Activated naive CD8-positive, alpha-beta T cell treated with anti-CD3 and anti-CD28 coated beads, Interleukin-2, amount 10 ng/mL, durations not matched to agents 7 days and 5 days (primary cell): ENCODE data around the gene SMIM22. TPM values are rescaled to one million over a fixed set of nuclear protein-coding genes. Genes with fewer than 3 reads are reported as not detected.

ENCODE experiments used
- ATAC-seq: fragments of 150-1000 bp; cut with Tn5 transposase; one replicate; pipeline ENCODE4 v1.10.0; 2021; ENCODE audit warnings: low read depth, moderate library complexity
- POLR2A ChIA-PET: fragments of 350-600 bp; sonication (Branson Sonifier 250); formaldehyde crosslinking; loops from one replicate; lab custom pipeline; 2021; ENCODE audit warnings: antibody characterized with exemption; lab: Charles Lee
- DNase-seq: peaks from one replicate; pipeline ENCODE4 v3.0.0; 2021
- H3K27ac Mint-ChIP-seq: one replicate; pipeline ENCODE4 v1.8.0; 2022; ENCODE audit warnings: mild to moderate bottlenecking, mixed read lengths
- H3K27me3 Mint-ChIP-seq: one replicate; pipeline ENCODE4 v1.8.0; 2022; ENCODE audit warnings: mild to moderate bottlenecking, moderate library complexity, mixed read lengths
- H3K36me3 Mint-ChIP-seq: one replicate; pipeline ENCODE4 v1.8.0; 2021; ENCODE audit warnings: mild to moderate bottlenecking, mixed read lengths
- H3K4me1 Mint-ChIP-seq: one replicate; pipeline ENCODE4 v1.8.0; 2021; ENCODE audit warnings: mixed read lengths
- H3K4me3 Mint-ChIP-seq: one replicate; pipeline ENCODE4 v1.8.0; 2022; ENCODE audit warnings: mild to moderate bottlenecking, moderate library complexity, mixed read lengths
- H3K9me3 Mint-ChIP-seq: one replicate; pipeline ENCODE4 v1.8.0; 2021; ENCODE audit warnings: mixed read lengths
- total RNA-seq, 2 experiments: library from RNA; stranded (reverse); gene quantifications; one replicate each; pipeline ENCODE4 v1.2.3, GENCODE V29; 2021

Gene SMIM22
- total RNA-seq, 2 experiments from 2014 or later = not detected

GRCh38 chr16:4790261-4790660 lies 4.9 kb upstream of the SMIM22 start:
- Mint-ChIP-seq H3K4me1 (peaks cover 2% of the 10 kb centered on the region), H3K27me3 (peaks cover 2% of the 10 kb centered on the region), H3K4me3 (no peak overlapping the region), H3K27ac (no peak overlapping the region), H3K9me3 (no peaks in the 10 kb centered on the region), H3K36me3 (no peaks in the 10 kb centered on the region)
- POLR2A ChIA-PET = no interaction called here
- DNase-seq = no peak
- no peak for ATAC-seq

GRCh38 chr16:4790871-4791270 lies 4.3 kb upstream of the SMIM22 start:
- H3K27me3 Mint-ChIP-seq = peaks cover 2% of the 10 kb centered on the region
- peaks cover 2% of the 10 kb centered on the region for H3K4me1 Mint-ChIP-seq
- POLR2A ChIA-PET = no interaction called here
- H3K9me3 Mint-ChIP-seq = no peaks in the 10 kb centered on the region
- H3K27ac Mint-ChIP-seq = no peak overlapping the region
- ATAC-seq (no peak), DNase-seq (no peak)
- no peak overlapping the region for H3K4me3 Mint-ChIP-seq
- no peaks in the 10 kb centered on the region for H3K36me3 Mint-ChIP-seq

DNA sequence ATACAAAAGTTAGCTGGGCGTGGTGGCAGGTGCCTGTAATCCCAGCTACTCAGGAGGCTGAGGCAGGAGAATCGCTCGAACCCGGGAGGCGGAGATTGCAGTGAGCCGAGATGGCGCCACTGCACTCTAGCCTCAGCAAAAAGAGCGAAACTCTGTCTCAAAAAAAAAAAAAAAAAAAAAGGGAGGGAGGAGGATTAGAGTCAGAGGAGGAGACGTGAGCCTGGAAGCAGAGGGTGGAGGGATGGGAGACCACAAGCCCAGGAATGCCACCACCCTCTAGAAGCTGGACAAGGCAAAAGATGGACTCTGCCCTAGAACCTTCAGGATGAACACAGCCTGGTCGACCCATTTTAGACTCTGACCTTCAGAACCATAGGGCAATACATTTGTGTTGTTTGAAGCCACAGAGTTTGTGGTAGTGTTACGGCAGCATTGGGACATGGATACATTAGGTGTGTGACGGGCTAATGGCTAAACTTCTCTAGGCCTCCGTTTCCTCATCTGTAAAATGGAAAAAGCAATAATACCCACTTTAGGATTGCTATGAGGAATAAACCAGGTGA lies 2.1 kb upstream of the SMIM22 start:
- Mint-ChIP-seq H3K4me1 (peaks cover 2% of the 10 kb centered on the region), H3K9me3 (no peaks in the 10 kb centered on the region), H3K36me3 (no peaks in the 10 kb centered on the region), H3K27ac (no peak overlapping the region), H3K4me3 (no peak overlapping the region), H3K27me3 (peaks cover 2% of the 10 kb centered on the region)
- no peak for DNase-seq
- POLR2A ChIA-PET = interaction anchor here (0.7 kb wide), 1 partner anchor 9 kb away, joined by 3 read pairs; the partner anchor contains the start of gene ROGDI
- ATAC-seq = no peak

DNA sequence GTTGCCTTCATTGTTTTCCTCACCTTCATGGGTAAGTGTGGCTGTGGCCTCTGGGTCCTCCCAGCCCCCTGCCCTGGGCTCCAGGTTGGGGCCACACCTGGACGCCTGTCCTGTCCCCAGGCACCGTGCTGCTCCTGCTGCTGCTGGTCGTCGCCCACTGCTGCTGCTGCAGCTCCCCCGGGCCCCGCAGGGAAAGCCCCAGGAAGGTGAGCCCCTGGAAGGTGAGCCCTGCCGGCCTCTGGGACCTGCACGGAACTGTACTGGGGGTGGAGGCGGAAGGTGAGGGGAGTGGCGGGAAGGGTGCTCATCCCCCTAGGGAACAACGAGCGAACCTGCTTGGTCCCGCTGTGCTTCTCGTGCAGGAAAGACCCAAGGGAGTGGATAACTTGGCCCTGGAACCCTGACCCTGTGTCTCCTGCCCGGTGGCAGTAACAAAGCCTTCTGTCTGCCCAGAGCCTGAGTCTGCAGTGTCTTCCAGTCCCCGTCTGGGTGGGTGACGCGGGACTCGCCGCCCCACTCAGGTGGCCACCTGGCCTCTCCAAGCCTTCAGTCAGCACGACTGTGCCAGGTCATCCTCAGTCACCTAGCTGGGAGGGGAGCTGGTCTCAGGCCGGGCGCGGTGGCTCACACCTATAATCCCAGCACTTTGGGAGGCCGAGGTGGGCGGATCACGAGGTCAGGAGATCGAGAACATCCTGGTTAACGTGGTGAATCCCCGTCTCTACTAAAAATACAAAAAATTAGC lies 831 bp downstream of the SMIM22 start:
- no peak overlapping the region for H3K4me3 Mint-ChIP-seq
- H3K4me1 Mint-ChIP-seq = peaks cover 7% of the 10 kb centered on the region
- DNase-seq = no peak
- no peaks in the 10 kb centered on the region for H3K27me3 Mint-ChIP-seq
- ATAC-seq = no peak
- H3K27ac Mint-ChIP-seq = no peak overlapping the region
- no peaks in the 10 kb centered on the region for H3K36me3 Mint-ChIP-seq
- H3K9me3 Mint-ChIP-seq = no peaks in the 10 kb centered on the region
- POLR2A ChIA-PET = interaction anchor here (0.7 to 0.8 kb wide), 2 partner anchors 9 to 11 kb away, joined by 3 to 4 read pairs; no protein-coding TSS in a partner anchor

DNA sequence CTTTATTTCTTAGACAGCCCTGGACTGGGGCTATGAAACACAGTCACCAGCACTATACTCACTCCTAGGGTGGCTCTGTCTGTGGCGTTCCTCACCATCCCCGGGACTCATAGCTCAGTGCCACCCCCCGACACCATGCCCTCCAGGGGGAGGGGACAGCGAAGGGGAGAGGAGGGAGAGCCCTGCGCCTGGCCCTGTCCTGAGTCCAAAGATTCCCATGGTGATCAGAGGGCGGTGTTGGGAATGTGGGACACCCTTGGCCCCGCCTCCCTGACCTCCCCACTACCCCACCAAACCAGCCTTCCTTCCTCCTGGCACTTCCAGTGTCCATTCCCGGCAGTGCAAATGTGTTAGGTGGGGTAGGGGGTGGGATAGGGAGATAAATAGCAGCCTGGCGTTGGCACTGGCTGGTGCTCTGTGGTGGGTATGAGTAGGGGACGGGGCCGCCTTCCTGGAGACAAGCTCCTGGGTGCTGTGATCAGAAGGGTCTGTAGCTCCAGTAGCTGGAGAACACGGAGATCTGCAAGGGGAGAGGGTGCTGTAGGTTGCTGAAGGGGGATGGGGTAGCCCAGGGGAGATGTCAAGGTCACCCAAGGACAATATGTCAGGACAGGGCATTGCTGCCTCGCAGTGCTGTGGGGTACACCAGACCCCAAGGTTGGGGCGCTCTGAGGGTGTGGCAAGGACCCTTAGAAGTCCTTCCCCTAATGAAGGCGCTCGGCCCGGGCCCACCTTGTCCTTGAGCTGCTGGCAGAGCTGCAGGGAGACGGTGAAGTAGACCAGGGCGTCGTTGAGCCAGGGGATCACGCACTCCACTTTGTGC lies 2.0 kb downstream of the SMIM22 start:
- Mint-ChIP-seq H3K9me3 (no peaks in the 10 kb centered on the region), H3K27ac (no peak overlapping the region), H3K36me3 (no peaks in the 10 kb centered on the region), H3K27me3 (no peaks in the 10 kb centered on the region), H3K4me1 (peaks cover 5% of the 10 kb centered on the region), H3K4me3 (no peak overlapping the region)
- DNase-seq (no peak), ATAC-seq (no peak)
- POLR2A ChIA-PET = interaction anchor here (0.8 kb wide), 1 partner anchor 12 kb away, joined by 4 read pairs; no protein-coding TSS in a partner anchor

- Mint-ChIP-seq H3K4me3 (no peak overlapping the region), H3K4me1 (peaks cover 5% of the 10 kb centered on the region), H3K9me3 (no peaks in the 10 kb centered on the region), H3K36me3 (no peaks in the 10 kb centered on the region), H3K27me3 (no peaks in the 10 kb centered on the region), H3K27ac (no peak overlapping the region)
- no peak for DNase-seq
- ATAC-seq = no peak
- POLR2A ChIA-PET = no interaction called here
Observed at GRCh38 chr16:4797805-4798252, 2.7 kb downstream of the SMIM22 start.

- no peak for DNase-seq
- H3K36me3 Mint-ChIP-seq = no peaks in the 10 kb centered on the region
- H3K27ac Mint-ChIP-seq = no peak overlapping the region
- no peak overlapping the region for H3K4me3 Mint-ChIP-seq
- POLR2A ChIA-PET = no interaction called here
- ATAC-seq = no peak
- peaks cover 9% of the 10 kb centered on the region for H3K4me1 Mint-ChIP-seq
- no peaks in the 10 kb centered on the region for H3K9me3 Mint-ChIP-seq
- no peaks in the 10 kb centered on the region for H3K27me3 Mint-ChIP-seq
Observed at GRCh38 chr16:4798456-4798855, 3.3 kb downstream of the SMIM22 start.

DNA sequence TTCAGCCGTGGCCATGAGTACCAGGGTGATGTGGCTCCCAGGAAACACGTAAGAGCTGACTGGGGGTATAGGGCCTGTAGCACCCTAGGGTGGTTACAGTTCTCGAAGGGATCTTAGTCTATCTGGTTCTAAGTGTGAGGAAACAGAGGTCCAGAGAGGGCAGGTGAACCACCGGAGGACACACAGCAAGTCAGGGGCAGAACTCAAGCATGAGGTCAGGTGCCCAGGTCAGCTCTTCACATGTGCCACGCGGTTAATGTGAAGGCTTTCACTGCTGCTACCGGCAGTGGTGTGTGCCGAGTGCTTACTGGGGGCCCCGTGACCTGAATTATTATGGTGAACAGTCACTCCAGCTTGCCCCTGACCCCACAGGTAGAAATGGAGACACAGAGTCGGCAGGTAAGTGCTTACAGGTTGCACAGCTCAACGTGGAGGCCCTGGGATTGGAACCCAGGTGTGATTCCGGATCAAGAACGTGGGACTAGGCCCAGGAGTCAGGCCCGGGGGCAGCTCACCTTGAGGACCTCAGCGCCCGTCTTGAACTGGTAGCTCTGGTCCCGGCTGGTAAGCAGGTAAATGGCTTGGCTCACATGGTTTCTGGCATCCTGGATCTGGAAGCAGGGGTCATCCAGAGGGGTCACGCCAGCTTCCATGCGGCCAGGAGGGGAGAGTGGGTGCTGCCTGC lies 4.1 kb downstream of the SMIM22 start:
- Mint-ChIP-seq H3K4me1 (peaks cover 12% of the 10 kb centered on the region), H3K4me3 (no peak overlapping the region), H3K27me3 (no peaks in the 10 kb centered on the region), H3K36me3 (no peaks in the 10 kb centered on the region), H3K27ac (peak overlapping the region; percentile 42), H3K9me3 (no peaks in the 10 kb centered on the region)
- no peak for DNase-seq
- POLR2A ChIA-PET = no interaction called here
- ATAC-seq = no peak

DNA sequence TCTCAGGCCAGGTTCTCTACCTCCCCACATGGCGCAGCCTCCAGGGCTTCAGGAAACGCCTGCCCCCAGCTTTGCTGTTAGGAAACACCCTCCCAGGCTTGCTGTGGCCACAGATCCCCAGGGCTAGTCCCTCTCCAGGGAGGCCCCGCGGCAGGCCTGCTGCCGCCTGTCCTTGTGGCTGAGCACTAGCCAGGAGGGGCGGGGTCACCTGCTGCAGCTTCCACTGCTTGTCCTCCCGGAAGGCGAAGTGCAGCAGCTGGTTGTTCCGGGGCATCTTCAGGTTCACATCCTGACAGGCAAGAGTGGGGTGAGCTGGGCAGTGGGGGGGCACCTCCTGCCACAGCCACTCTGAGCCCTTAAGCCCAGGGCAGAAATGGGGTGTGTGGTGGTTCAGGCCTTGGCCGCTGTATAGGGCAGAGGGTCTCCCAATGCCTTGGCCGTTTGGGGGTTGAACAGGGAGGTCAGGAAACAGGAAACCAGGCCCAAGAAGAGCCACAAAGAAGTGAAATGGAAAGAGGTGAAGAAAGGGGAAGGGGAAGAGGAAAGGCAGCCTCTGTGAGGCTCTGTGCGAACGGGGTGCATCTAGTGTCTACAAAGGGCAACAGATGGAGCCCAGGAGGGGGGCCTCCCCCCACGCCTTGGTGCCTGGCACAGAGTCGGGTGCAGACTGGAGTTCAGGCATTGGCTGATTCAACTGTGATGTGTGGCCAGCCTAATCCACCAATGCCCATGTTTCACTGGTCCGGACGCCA lies 5.3 kb downstream of the SMIM22 start:
- POLR2A ChIA-PET = no interaction called here
- H3K9me3 Mint-ChIP-seq = no peaks in the 10 kb centered on the region
- ATAC-seq (no peak), DNase-seq (no peak)
- peak overlapping the region; percentile 66 for H3K4me3 Mint-ChIP-seq
- H3K27me3 Mint-ChIP-seq = no peaks in the 10 kb centered on the region
- H3K36me3 Mint-ChIP-seq = peaks cover 6% of the 10 kb centered on the region
- peaks cover 12% of the 10 kb centered on the region for H3K4me1 Mint-ChIP-seq
- H3K27ac Mint-ChIP-seq = peak overlapping the region; percentile 18

DNA sequence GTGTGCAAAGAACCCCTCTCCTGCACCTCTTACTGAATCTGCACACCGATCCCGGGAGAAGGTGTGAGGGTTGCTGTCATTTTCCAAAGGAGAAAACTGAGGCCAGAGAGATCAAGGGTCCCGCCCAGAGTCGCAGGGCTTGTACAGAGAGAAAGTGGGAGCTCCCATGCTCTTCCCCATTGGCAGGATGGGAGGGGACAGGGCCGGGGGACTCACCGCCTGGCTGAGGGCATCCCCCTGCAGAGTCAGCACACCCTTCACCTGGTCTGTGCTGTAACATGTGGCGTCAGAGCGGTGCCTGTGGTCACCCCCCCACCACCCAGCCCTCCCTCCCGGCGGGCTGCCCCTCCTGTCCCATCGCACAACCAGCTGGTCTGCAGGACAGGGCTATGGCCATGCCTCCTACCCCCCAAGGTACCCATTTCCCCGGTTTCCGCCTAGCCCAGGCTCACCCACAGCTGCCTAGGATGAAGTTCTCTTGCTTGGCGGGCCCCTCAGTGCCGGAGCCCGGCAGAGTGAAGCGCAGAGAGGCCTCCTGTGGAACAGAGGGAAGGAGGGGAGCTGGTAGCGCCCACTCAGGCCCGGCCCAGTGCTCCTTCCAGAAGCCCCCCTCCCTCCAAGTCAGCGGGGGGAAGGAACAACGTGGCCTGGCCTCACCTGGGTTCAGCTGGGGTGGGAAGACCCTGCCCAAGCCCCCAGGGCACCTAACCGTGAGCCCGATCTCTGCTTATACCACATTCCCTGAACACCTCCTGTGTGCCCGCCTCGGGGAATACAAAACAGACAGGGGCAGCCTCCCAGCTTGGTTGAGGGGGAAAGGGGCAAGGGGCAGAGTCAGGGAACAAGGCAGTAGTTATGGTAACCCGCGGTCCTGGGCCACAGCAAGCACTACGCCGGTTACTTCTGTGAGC lies 6.1 kb downstream of the SMIM22 start:
- ATAC-seq (no peak), DNase-seq (no peak)
- no peaks in the 10 kb centered on the region for H3K9me3 Mint-ChIP-seq
- H3K27ac Mint-ChIP-seq = peak overlapping the region; percentile 76
- peaks cover 12% of the 10 kb centered on the region for H3K4me1 Mint-ChIP-seq
- peak overlapping the region; percentile 86 for H3K4me3 Mint-ChIP-seq
- POLR2A ChIA-PET = interaction anchor here (1.2 to 2.9 kb wide), 3 partner anchors 8 to 67 kb away, joined by 3 to 16 read pairs (median 12); partner anchors contain the start of genes ANKS3 and DNAAF8
- H3K27me3 Mint-ChIP-seq = no peaks in the 10 kb centered on the region
- peaks cover 9% of the 10 kb centered on the region for H3K36me3 Mint-ChIP-seq

DNA sequence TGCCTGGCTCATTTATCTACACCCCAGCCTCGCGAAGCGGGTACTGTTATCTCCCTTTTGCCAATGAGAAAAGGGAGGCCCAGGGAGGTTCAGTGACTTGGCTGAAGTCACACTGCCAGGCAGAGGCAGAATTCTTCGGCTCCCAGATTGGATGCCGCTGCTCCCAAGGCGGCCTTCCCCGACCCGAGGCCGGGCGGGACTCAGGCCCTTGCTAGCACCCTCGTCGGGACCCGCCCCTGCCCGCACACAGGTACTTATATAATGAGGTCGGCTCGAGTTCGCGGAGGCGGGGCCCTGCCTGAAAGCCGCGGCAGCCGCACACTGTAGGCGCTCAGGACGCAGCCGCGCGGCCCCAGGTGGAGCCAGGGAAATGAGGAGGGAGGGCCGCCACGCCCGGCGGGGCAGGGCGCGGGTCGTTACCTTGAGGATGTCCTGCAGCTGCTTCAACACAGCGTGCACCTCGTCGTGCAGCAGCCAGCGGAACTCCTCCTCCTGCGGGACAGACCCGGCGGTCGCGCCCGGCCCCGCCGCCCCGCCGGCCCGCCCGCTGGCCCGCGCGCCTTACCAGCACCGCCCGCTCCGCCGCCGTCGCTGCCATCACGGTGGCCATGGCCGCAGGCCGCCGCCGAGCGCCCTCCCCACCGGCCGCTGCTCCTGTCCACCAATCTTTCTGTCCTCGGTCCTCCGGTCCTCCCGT lies 6.9 kb downstream of the SMIM22 start, which contains the start of gene ROGDI:
TSS of gene ROGDI (minus strand) at position 672 of the 697 bp plus-strand sequence. CDS start at position 610, 62 bp downstream.
- H3K27me3 Mint-ChIP-seq = no peaks in the 10 kb centered on the region
- no peaks in the 10 kb centered on the region for H3K9me3 Mint-ChIP-seq
- POLR2A ChIA-PET = interaction anchor here (0.6 to 2.9 kb wide), 8 partner anchors 9 to 108 kb away, joined by 3 to 16 read pairs (median 4); partner anchors contain the start of genes ANKS3, DNAAF8, GLYR1 and NUDT16L1
- H3K4me3 Mint-ChIP-seq = peak within 1 kb of the TSS; percentile 89
- ATAC-seq (peak; percentile 72), DNase-seq (peak; percentile 86)
- peaks cover 11% of the 10 kb centered on the region for H3K36me3 Mint-ChIP-seq
- H3K27ac Mint-ChIP-seq = peak within 1 kb of the TSS; percentile 76
- peaks cover 12% of the 10 kb centered on the region for H3K4me1 Mint-ChIP-seq
